Ishikawa (cell line): Measurements from ENCODE around the gene BARHL1.

Experiments
- EP300 ChIP-seq: IDR thresholded peaks from 2 replicates; pipeline ENCODE4 v1.6.1; 2012; ENCODE audit warnings: borderline replicate concordance
- MAX ChIP-seq: IDR thresholded peaks from 2 replicates; pipeline ENCODE4 v1.6.1; 2012
- NFIC ChIP-seq: IDR thresholded peaks from 2 replicates; pipeline ENCODE4 v1.6.1; 2012
- RAD21 ChIP-seq: IDR thresholded peaks from 2 replicates; pipeline ENCODE4 v1.6.1; 2012; ENCODE audit warnings: low read depth
- REST ChIP-seq: IDR thresholded peaks from 2 replicates; pipeline ENCODE4 v1.6.1; 2012; ENCODE audit warnings: low read depth, mild to moderate bottlenecking
- TAF1 ChIP-seq: IDR thresholded peaks from 2 replicates; pipeline ENCODE4 v1.6.1; 2012; ENCODE audit warnings: low read depth, mild to moderate bottlenecking
- TCF12 ChIP-seq: IDR thresholded peaks from 2 replicates; pipeline ENCODE4 v1.6.1; 2012; ENCODE audit warnings: low read depth
- USF1 ChIP-seq: IDR thresholded peaks from 2 replicates; pipeline ENCODE4 v1.6.1; 2012
- YY1 ChIP-seq: IDR thresholded peaks from 2 replicates; pipeline ENCODE4 v1.6.1; 2012; ENCODE audit warnings: low read depth

- no peak for TF ChIP-seq EP300
- TF ChIP-seq TCF12, result no peak
- no peak for TF ChIP-seq RAD21
- TF ChIP-seq REST, result no peak
- no peak for TF ChIP-seq TAF1
- no peak for TF ChIP-seq YY1
- no peak for TF ChIP-seq MAX
- TF ChIP-seq USF1, result no peak
- no peak for TF ChIP-seq NFIC
These were observed 22.7 kb upstream of the BARHL1 start for GRCh38 chr9:132559711-132560110.
